SK-N-SH (cell line): ENCODE data around the gene ZBTB17. TPM values are rescaled to one million over a fixed set of nuclear protein-coding genes. Genes with fewer than 3 reads are reported as not detected.

Experiments
- CTCF ChIA-PET: fragments of 300-600, 350-600 bp; formaldehyde crosslinking; extraction: SDS; loops from one replicate; lab custom pipeline; 2021; lab: Yijun Ruan, JAX
- POLR2A ChIA-PET: fragments of 350-600 bp; sonication (Branson Sonifier 250); formaldehyde crosslinking; extraction: SDS; loops from one replicate; lab custom pipeline; 2020; ENCODE audit warnings: antibody characterized with exemption, inconsistent platforms; lab: Yijun Ruan, JAX
- DNase-seq: peaks from one replicate; pipeline ENCODE4 v3.0.0; 2012
- H2AFZ ChIP-seq: fragments of 200-600 bp; sonication (generic); 2 replicates; pipeline ENCODE4 v1.8.1; 2016; ENCODE audit warnings: antibody characterized with exemption, mild to moderate bottlenecking, low read depth
- H3F3A ChIP-seq: fragments of 200-600 bp; sonication (generic); replicated peaks from 2 replicates; pipeline ENCODE3; 2016; ENCODE audit warnings: antibody characterized with exemption, mild to moderate bottlenecking; ENCODE audit not compliant: insufficient read depth
- H3K27ac ChIP-seq, 2 experiments: fragments of 200-500 bp in 1 of 2; fragments of 200-600 bp in 1 of 2; sonication (Bioruptor generic) in 1 of 2; sonication (generic), shearing (Covaris generic) in 1 of 2; 2 replicates each; pipeline versions ENCODE4 v1.5.1 to v1.6.1; 2014 to 2016; ENCODE audit warnings: low read depth in 2 of 2, inconsistent platforms in 1 of 2, low read length in 1 of 2, mild to moderate bottlenecking in 1 of 2, mixed read lengths in 1 of 2
- H3K27me3 ChIP-seq: fragments of 200-600 bp; sonication (generic), shearing (Covaris generic); 2 replicates; pipeline ENCODE4 v1.6.1; 2016; ENCODE audit warnings: mixed run types; ENCODE audit not compliant: insufficient read depth
- H3K36me3 ChIP-seq, 2 experiments: fragments of 200-500 bp in 1 of 2; fragments of 200-600 bp in 1 of 2; sonication (Bioruptor generic) in 1 of 2; sonication (generic) in 1 of 2; replicated peaks in 1 of 2; 2 replicates each; pipeline versions ENCODE3 to v1.5.1; 2014 to 2016; ENCODE audit warnings: low read length in 1 of 2, mild to moderate bottlenecking in 1 of 2; ENCODE audit not compliant: insufficient read depth in 2 of 2, control insufficient read depth in 1 of 2
- H3K4me1 ChIP-seq, 2 experiments: fragments of 200-500 bp in 1 of 2; fragments of 200-600 bp in 1 of 2; sonication (Bioruptor generic) in 1 of 2; sonication (generic), shearing (Covaris generic) in 1 of 2; 2 replicates each; pipeline versions ENCODE4 v1.5.1 to v1.6.1; 2014 to 2016; ENCODE audit warnings: low read depth in 1 of 2, low read length in 1 of 2, mixed run types in 1 of 2; ENCODE audit not compliant: insufficient read depth in 2 of 2, control insufficient read depth in 1 of 2
- H3K4me2 ChIP-seq: fragments of 200-600 bp; sonication (generic), shearing (Covaris generic); 2 replicates; pipeline ENCODE4 v1.6.1; 2017; ENCODE audit warnings: mixed run types
- H3K4me3 ChIP-seq, 2 experiments: fragments of 200-500 bp in 1 of 2; fragments of 200-600 bp in 1 of 2; sonication (Bioruptor generic) in 1 of 2; sonication (generic), shearing (Covaris generic) in 1 of 2; 2 replicates each; pipeline versions ENCODE4 v1.5.1 to v1.8.1; 2014 to 2016; ENCODE audit warnings: low read depth in 2 of 2, inconsistent platforms in 1 of 2, low read length in 1 of 2, mild to moderate bottlenecking in 1 of 2, mixed read lengths in 1 of 2, moderate library complexity in 1 of 2
- H3K79me2 ChIP-seq: fragments of 200-600 bp; sonication (generic); 2 replicates; pipeline ENCODE4 v1.8.1; 2017; ENCODE audit warnings: mild to moderate bottlenecking; ENCODE audit not compliant: insufficient read depth
- H3K9ac ChIP-seq: fragments of 200-600 bp; sonication (generic); 2 replicates; pipeline ENCODE4 v1.6.1; 2017; ENCODE audit warnings: mixed run types
- H3K9me2 ChIP-seq: fragments of 200-600 bp; sonication (generic); 2 replicates; pipeline ENCODE4 v1.6.1; 2017; ENCODE audit warnings: mixed run types
- H3K9me3 ChIP-seq: fragments of 200-600 bp; sonication (generic); 2 replicates; pipeline ENCODE4 v1.6.1; 2017; ENCODE audit warnings: mixed run types, mild to moderate bottlenecking, moderate library complexity
- H4K20me1 ChIP-seq: fragments of 200-600 bp; sonication (generic); 2 replicates; pipeline ENCODE4 v1.6.1; 2017; ENCODE audit warnings: mild to moderate bottlenecking, mixed run types; ENCODE audit not compliant: insufficient read depth
- CTCF ChIP-seq: fragments of 200-600 bp; sonication (generic); IDR thresholded peaks from 2 replicates; pipeline ENCODE4 v1.6.1; 2017; ENCODE audit warnings: antibody characterized with exemption, mild to moderate bottlenecking, moderate library complexity
- ELF1 ChIP-seq: IDR thresholded peaks from 2 replicates; pipeline ENCODE4 v1.4.0; 2012
- EP300 ChIP-seq, 2 experiments: IDR thresholded peaks; 2 replicates each; pipeline versions ENCODE4 v1.4.0 to v1.6.1; 2012; ENCODE audit warnings: borderline replicate concordance in 1 of 2, low read depth in 1 of 2, low read length in 1 of 2
- FOSL2 ChIP-seq: IDR thresholded peaks from 2 replicates; pipeline ENCODE4 v1.4.0; 2012; ENCODE audit warnings: low read depth, mild to moderate bottlenecking, moderate library complexity, borderline replicate concordance
- GABPA ChIP-seq: IDR thresholded peaks from 2 replicates; pipeline ENCODE4 v1.4.0; 2012; ENCODE audit warnings: low read depth, mild to moderate bottlenecking
- JUND ChIP-seq: IDR thresholded peaks from 2 replicates; pipeline ENCODE4 v1.4.0; 2012
- MAX ChIP-seq: IDR thresholded peaks from 2 replicates; pipeline ENCODE4 v1.4.0; 2012; ENCODE audit warnings: low read depth
- MEF2A ChIP-seq: IDR thresholded peaks from 2 replicates; pipeline ENCODE4 v1.4.0; 2012; ENCODE audit warnings: low read depth, borderline replicate concordance
- NFIC ChIP-seq: IDR thresholded peaks from 2 replicates; pipeline ENCODE4 v1.4.0; 2012; ENCODE audit warnings: borderline replicate concordance
- NRF1 ChIP-seq: IDR thresholded peaks from 2 replicates; pipeline ENCODE4 v1.6.1; 2012; ENCODE audit warnings: low read depth, mild to moderate bottlenecking, low read length
- POLR2AphosphoS5 ChIP-seq: IDR thresholded peaks from 2 replicates; pipeline ENCODE4 v1.6.1; 2012; ENCODE audit warnings: low read depth, low read length
- RAD21 ChIP-seq: IDR thresholded peaks from 2 replicates; pipeline ENCODE4 v1.6.1; 2012; ENCODE audit warnings: mild to moderate bottlenecking, low read length
- RCOR1 ChIP-seq: fragments of 150-350 bp; IDR thresholded peaks from 2 replicates; pipeline ENCODE4 v1.6.1; 2017; ENCODE audit warnings: antibody characterized with exemption, low read length
- RFX5 ChIP-seq: IDR thresholded peaks from 2 replicates; pipeline ENCODE4 v1.6.1; 2012; ENCODE audit warnings: mild to moderate bottlenecking, improper control_type of control experiment, low read length
- TAF1 ChIP-seq: IDR thresholded peaks from 2 replicates; pipeline ENCODE4 v1.6.1; 2012; ENCODE audit warnings: low read depth, mild to moderate bottlenecking, low read length, moderate library complexity, borderline replicate concordance
- TCF12 ChIP-seq: IDR thresholded peaks from 2 replicates; pipeline ENCODE4 v1.4.0; 2012
- TEAD4 ChIP-seq: IDR thresholded peaks from 2 replicates; pipeline ENCODE4 v1.4.0; 2012; ENCODE audit warnings: mild to moderate bottlenecking, borderline replicate concordance; ENCODE audit not compliant: insufficient read depth
- USF1 ChIP-seq: IDR thresholded peaks from 2 replicates; pipeline ENCODE4 v1.4.0; 2012; ENCODE audit warnings: low read depth, borderline replicate concordance
- YY1 ChIP-seq: IDR thresholded peaks from 2 replicates; pipeline ENCODE4 v1.4.0; 2012; ENCODE audit warnings: low read depth, mild to moderate bottlenecking
- WGBS: methylation state at CpG from one replicate; pipeline ENCODE4 v1.1.6; 2017; ENCODE audit warnings: low lambda C conversion rate; 5-methylcytosine and 5-hydroxymethylcytosine counted together
- polyA plus RNA-seq, 3 experiments: library from polyadenylated mRNA; depleted of rRNA; stranded (reverse); fragments of >200 nt; gene quantifications; 2 replicates each; pipeline ENCODE4 v1.2.3, GENCODE V29; 2012
- TF ChIP-seq, protein P1 (sequence below): fragments of 150-350 bp; IDR thresholded peaks from 2 replicates; pipeline ENCODE4 v1.6.1; 2017; ENCODE audit warnings: antibody characterized with exemption, low read length, low read depth, borderline replicate concordance
- TF ChIP-seq, protein P2 (sequence below): IDR thresholded peaks from 2 replicates; pipeline ENCODE4 v1.6.1; 2012; ENCODE audit warnings: mild to moderate bottlenecking, low read depth, low read length, moderate library complexity
- TF ChIP-seq, protein P3 (sequence below): fragments of 150-350 bp; IDR thresholded peaks from 2 replicates; pipeline ENCODE4 v1.6.1; 2016; ENCODE audit warnings: mild to moderate bottlenecking, low read depth, low read length
- TF ChIP-seq, protein P4 (sequence below): IDR thresholded peaks from 2 replicates; pipeline ENCODE4; 2012

The ZBTB17 gene
- polyA plus RNA-seq, 1 of the 3 experiments (the other 2 are of a cell fraction) = 56.4 TPM

- peaks cover 20 to 55% of the 10 kb centered on the region in 2 experiments for H3K36me3 ChIP-seq
- TF ChIP-seq NRF1 (no peak), CTCF (no peak), JUND (peak; percentile 69), POLR2AphosphoS5 (peak; percentile 31; the same call in 1 of the 2 replicates), EP300 (IDR thresholded peaks at IDR 0.05; ENCODE audit: borderline replicate concordance in 1 of 2, low read depth in 1 of 2, low read length in 1 of 2) (peak in 1 of 2 experiments; percentile 17; a peak in 1 of 4 replicates), MAX (peak; percentile 40; the same call in 1 of the 2 replicates), MEF2A (no peak), RFX5 (no peak), FOSL2 (peak; percentile 74; the same call in 1 of the 2 replicates), USF1 (no peak), YY1 (no peak), GABPA (no peak), ELF1 (no peak), TAF1 (no peak), TCF12 (peak; percentile 81), TEAD4 (0 out of 2 replicates have a peak, but pooled peaks have one; percentile 43), RAD21 (no peak), RCOR1 (no peak), NFIC (peak; percentile 34; the same call in 1 of the 2 replicates)
- TF ChIP-seq, protein P1, sequence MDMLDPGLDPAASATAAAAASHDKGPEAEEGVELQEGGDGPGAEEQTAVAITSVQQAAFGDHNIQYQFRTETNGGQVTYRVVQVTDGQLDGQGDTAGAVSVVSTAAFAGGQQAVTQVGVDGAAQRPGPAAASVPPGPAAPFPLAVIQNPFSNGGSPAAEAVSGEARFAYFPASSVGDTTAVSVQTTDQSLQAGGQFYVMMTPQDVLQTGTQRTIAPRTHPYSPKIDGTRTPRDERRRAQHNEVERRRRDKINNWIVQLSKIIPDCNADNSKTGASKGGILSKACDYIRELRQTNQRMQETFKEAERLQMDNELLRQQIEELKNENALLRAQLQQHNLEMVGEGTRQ = no peak
- TF ChIP-seq, protein P2, sequence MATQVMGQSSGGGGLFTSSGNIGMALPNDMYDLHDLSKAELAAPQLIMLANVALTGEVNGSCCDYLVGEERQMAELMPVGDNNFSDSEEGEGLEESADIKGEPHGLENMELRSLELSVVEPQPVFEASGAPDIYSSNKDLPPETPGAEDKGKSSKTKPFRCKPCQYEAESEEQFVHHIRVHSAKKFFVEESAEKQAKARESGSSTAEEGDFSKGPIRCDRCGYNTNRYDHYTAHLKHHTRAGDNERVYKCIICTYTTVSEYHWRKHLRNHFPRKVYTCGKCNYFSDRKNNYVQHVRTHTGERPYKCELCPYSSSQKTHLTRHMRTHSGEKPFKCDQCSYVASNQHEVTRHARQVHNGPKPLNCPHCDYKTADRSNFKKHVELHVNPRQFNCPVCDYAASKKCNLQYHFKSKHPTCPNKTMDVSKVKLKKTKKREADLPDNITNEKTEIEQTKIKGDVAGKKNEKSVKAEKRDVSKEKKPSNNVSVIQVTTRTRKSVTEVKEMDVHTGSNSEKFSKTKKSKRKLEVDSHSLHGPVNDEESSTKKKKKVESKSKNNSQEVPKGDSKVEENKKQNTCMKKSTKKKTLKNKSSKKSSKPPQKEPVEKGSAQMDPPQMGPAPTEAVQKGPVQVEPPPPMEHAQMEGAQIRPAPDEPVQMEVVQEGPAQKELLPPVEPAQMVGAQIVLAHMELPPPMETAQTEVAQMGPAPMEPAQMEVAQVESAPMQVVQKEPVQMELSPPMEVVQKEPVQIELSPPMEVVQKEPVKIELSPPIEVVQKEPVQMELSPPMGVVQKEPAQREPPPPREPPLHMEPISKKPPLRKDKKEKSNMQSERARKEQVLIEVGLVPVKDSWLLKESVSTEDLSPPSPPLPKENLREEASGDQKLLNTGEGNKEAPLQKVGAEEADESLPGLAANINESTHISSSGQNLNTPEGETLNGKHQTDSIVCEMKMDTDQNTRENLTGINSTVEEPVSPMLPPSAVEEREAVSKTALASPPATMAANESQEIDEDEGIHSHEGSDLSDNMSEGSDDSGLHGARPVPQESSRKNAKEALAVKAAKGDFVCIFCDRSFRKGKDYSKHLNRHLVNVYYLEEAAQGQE = no peak
- TF ChIP-seq, protein P3, sequence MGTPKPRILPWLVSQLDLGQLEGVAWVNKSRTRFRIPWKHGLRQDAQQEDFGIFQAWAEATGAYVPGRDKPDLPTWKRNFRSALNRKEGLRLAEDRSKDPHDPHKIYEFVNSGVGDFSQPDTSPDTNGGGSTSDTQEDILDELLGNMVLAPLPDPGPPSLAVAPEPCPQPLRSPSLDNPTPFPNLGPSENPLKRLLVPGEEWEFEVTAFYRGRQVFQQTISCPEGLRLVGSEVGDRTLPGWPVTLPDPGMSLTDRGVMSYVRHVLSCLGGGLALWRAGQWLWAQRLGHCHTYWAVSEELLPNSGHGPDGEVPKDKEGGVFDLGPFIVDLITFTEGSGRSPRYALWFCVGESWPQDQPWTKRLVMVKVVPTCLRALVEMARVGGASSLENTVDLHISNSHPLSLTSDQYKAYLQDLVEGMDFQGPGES = no peak
- TF ChIP-seq, protein P4, sequence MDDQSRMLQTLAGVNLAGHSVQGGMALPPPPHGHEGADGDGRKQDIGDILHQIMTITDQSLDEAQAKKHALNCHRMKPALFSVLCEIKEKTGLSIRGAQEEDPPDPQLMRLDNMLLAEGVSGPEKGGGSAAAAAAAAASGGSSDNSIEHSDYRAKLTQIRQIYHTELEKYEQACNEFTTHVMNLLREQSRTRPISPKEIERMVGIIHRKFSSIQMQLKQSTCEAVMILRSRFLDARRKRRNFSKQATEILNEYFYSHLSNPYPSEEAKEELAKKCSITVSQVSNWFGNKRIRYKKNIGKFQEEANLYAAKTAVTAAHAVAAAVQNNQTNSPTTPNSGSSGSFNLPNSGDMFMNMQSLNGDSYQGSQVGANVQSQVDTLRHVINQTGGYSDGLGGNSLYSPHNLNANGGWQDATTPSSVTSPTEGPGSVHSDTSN = peak; percentile 63
These were observed 56.8 kb downstream of the ZBTB17 start for GRCh38 chr1:15918962-15919715.

More at GRCh38 chr1:15918962-15919715, 56.8 kb downstream of the ZBTB17 start:
- ChIA-PET CTCF (interaction anchor here (0.7 kb wide), 1 partner anchor 33 kb away, joined by 3 read pairs; no protein-coding TSS in a partner anchor), POLR2A (no interaction called here)
- H3K9me2 ChIP-seq = no peaks in the 10 kb centered on the region
- no peaks in the 10 kb centered on the region for H3K9me3 ChIP-seq
- H3K9ac ChIP-seq = no peak overlapping the region
- WGBS = 32% methylated on average over 11 of the region's 11 CpGs
- H3K4me3 ChIP-seq = no peak overlapping the region
- H3K27ac ChIP-seq = peak overlapping the region; percentile 68 to 69; a peak in 3 of 4 replicates
- H2AFZ ChIP-seq = no peak overlapping the region
- peak overlapping the region; percentile 12; the same call in 1 of the 2 replicates for H3K4me2 ChIP-seq
- no peaks in the 10 kb centered on the region for H4K20me1 ChIP-seq
- H3K27me3 ChIP-seq = no peaks in the 10 kb centered on the region
- H3F3A ChIP-seq = peaks cover 34% of the 10 kb centered on the region
- DNase-seq = no peak
- H3K4me1 ChIP-seq = peaks cover 4 to 34% of the 10 kb centered on the region in 2 experiments
- peaks cover 88% of the 10 kb centered on the region for H3K79me2 ChIP-seq
